ENCODE data around the gene ITPK1. TPM values are rescaled to one million over a fixed set of nuclear protein-coding genes. Genes with fewer than 3 reads are reported as not detected.

Gene ITPK1
- total RNA-seq, 4 donors from 2014 or later = 64.8 to 235 (median 128) TPM

- intact Hi-C loops (cut with DNase I; ENCODE audit: low total_unique reads) (no loop called here), in situ Hi-C loops (cut with MboI; ENCODE audit: low pct_ligation_motif_present in 1 of 4, low pct_unique_long_range_greater_than_20kb in 1 of 4, low sequenced_read_pairs in 3 of 4) (no loop called here)
- H3K27ac ChIP-seq = peak overlapping the region in 2 of 4 donors; percentile 24 to 40
- TF ChIP-seq EP300 (IDR thresholded peaks at IDR 0.05; ENCODE audit: low read depth) = no peak
- TF ChIP-seq POLR2A (IDR thresholded peaks at IDR 0.05) = no peak
- TF ChIP-seq POLR2AphosphoS5 (IDR thresholded peaks at IDR 0.05) = no peak
- TF ChIP-seq, protein P1, sequence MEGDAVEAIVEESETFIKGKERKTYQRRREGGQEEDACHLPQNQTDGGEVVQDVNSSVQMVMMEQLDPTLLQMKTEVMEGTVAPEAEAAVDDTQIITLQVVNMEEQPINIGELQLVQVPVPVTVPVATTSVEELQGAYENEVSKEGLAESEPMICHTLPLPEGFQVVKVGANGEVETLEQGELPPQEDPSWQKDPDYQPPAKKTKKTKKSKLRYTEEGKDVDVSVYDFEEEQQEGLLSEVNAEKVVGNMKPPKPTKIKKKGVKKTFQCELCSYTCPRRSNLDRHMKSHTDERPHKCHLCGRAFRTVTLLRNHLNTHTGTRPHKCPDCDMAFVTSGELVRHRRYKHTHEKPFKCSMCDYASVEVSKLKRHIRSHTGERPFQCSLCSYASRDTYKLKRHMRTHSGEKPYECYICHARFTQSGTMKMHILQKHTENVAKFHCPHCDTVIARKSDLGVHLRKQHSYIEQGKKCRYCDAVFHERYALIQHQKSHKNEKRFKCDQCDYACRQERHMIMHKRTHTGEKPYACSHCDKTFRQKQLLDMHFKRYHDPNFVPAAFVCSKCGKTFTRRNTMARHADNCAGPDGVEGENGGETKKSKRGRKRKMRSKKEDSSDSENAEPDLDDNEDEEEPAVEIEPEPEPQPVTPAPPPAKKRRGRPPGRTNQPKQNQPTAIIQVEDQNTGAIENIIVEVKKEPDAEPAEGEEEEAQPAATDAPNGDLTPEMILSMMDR (IDR thresholded peaks at IDR 0.05) = no peak
- no peak for DNase-seq
- WGBS, 2 donors (ENCODE audit: low coverage in 1 of 2) = 85% methylated on average over 8 of the region's 8 CpGs; no CpG with 5 or more reads in 1 of the 2 donors
- peaks cover 11 to 27% (median 20%) of the 10 kb centered on the region in 4 donors for H3K4me1 ChIP-seq
- peaks cover 9 to 15% of the 10 kb centered on the region in 2 donors for H3K9me3 ChIP-seq
- H3K36me3 ChIP-seq = peaks cover 0 to 11% (median 3%) of the 10 kb centered on the region in 4 donors
- no peak overlapping the region for H3K4me3 ChIP-seq
- H3K27me3 ChIP-seq = no peaks in the 10 kb centered on the region
Observed at GRCh38 chr14:92982956-92983355, 132.8 kb downstream of the ITPK1 start.

DNA sequence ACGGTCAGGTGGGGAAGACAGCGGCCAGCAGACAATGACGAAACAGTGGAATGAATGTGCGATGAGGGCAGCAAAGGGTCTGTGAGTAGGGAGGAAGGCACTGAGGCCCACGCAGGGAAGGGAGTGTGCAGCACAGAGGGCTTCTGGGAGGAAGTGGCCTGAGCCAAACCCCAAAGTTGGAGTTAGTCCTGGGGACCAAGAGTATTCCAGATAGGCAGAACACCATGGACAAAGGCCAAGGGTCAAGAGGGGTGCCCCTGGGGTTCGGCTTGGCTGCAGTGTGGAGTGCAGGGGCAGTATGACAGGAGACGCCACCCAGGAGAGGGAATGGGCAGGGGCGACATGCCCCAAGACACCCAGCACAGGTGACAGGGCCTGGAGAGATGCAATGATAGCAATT, 134.0 kb downstream of the ITPK1 start:
- H3K4me1 ChIP-seq = peaks cover 6 to 19% (median 13%) of the 10 kb centered on the region in 4 donors
- no peaks in the 10 kb centered on the region for H3K27me3 ChIP-seq
- peaks cover 0 to 11% (median 3%) of the 10 kb centered on the region in 4 donors for H3K36me3 ChIP-seq
- intact Hi-C loops (cut with DNase I; ENCODE audit: low total_unique reads) (no loop called here), in situ Hi-C loops (cut with MboI; ENCODE audit: low pct_ligation_motif_present in 1 of 4, low pct_unique_long_range_greater_than_20kb in 1 of 4, low sequenced_read_pairs in 3 of 4) (no loop called here)
- no peak overlapping the region for H3K4me3 ChIP-seq
- no peak for TF ChIP-seq POLR2AphosphoS5 (IDR thresholded peaks at IDR 0.05)
- no peak for TF ChIP-seq EP300 (IDR thresholded peaks at IDR 0.05; ENCODE audit: low read depth)
- TF ChIP-seq POLR2A (IDR thresholded peaks at IDR 0.05) = no peak
- WGBS, 2 donors (ENCODE audit: low coverage in 1 of 2) = 90 to 99% methylated on average over 2 to 8 of the region's 8 CpGs
- H3K9me3 ChIP-seq = peaks cover 9 to 15% of the 10 kb centered on the region in 2 donors
- H3K27ac ChIP-seq = no peak overlapping the region
- DNase-seq = no peak

DNA sequence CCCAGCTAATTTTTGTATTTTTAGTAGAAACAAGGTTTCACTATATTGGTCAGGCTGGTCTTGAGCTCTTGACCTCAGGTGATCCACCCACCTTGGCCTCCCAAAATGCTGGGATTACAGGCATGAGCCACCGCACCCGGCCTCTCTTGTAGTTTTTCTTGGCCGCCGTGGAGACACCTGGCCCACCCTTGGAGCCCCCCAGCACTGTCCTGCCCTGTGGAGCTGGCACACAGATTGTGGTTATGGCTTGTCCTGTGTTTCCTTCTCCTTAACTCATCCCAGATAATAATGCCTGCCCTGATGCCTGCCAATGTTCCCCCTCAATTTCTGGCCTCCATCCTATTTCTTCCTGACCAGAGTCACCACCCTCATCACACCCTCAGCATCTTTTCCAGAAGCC, 134.9 kb downstream of the ITPK1 start:
- Histone ChIP-seq H3K9me3 (peaks cover 9 to 15% of the 10 kb centered on the region in 2 donors), H3K36me3 (peaks cover 0 to 11% (median 3%) of the 10 kb centered on the region in 4 donors), H3K4me3 (no peak overlapping the region), H3K27me3 (no peaks in the 10 kb centered on the region), H3K4me1 (peaks cover 0 to 10% (median 5%) of the 10 kb centered on the region in 4 donors), H3K27ac (no peak overlapping the region)
- intact Hi-C loops (cut with DNase I; ENCODE audit: low total_unique reads) = no loop called here
- no peak for TF ChIP-seq EP300 (IDR thresholded peaks at IDR 0.05; ENCODE audit: low read depth)
- no peak for TF ChIP-seq POLR2A (IDR thresholded peaks at IDR 0.05)
- no peak for TF ChIP-seq POLR2AphosphoS5 (IDR thresholded peaks at IDR 0.05)
- TF ChIP-seq, protein P1 (IDR thresholded peaks at IDR 0.05) = no peak
- in situ Hi-C loops (cut with MboI; ENCODE audit: low pct_ligation_motif_present in 1 of 4, low pct_unique_long_range_greater_than_20kb in 1 of 4, low sequenced_read_pairs in 3 of 4) = no loop called here
- 98% methylated on average over 4 of the region's 4 CpGs; no CpG with 5 or more reads in 1 of the 2 donors for WGBS, 2 donors (ENCODE audit: low coverage in 1 of 2)
- no peak for DNase-seq

GRCh38 chr14:92978229-92979021, 137.3 kb downstream of the ITPK1 start:
- Histone ChIP-seq H3K36me3 (peaks cover 0 to 11% (median 3%) of the 10 kb centered on the region in 4 donors), H3K4me3 (no peak overlapping the region), H3K4me1 (peaks cover 0 to 5% (median 4%) of the 10 kb centered on the region in 4 donors), H3K27ac (no peak overlapping the region), H3K27me3 (no peaks in the 10 kb centered on the region), H3K9me3 (peaks cover 9 to 15% of the 10 kb centered on the region in 2 donors)
- TF ChIP-seq, protein P1 (IDR thresholded peaks at IDR 0.05) = no peak
- TF ChIP-seq POLR2AphosphoS5 (IDR thresholded peaks at IDR 0.05) (no peak), EP300 (IDR thresholded peaks at IDR 0.05; ENCODE audit: low read depth) (no peak), POLR2A (IDR thresholded peaks at IDR 0.05) (no peak)
- in situ Hi-C loops (cut with MboI; ENCODE audit: low pct_ligation_motif_present in 1 of 4, low pct_unique_long_range_greater_than_20kb in 1 of 4, low sequenced_read_pairs in 3 of 4) = no loop called here
- intact Hi-C loops (cut with DNase I; ENCODE audit: low total_unique reads) = no loop called here
- WGBS, 2 donors (ENCODE audit: low coverage in 1 of 2) = 77 to 81% methylated on average over 2 to 4 of the region's 4 CpGs
- DNase-seq = no peak

Measured in transverse colon (tissue), 4 donors.